Lung (tissue), 12 donors: Measurements from ENCODE around the gene GLT6D1. TPM values are rescaled to one million over a fixed set of nuclear protein-coding genes. Genes with fewer than 3 reads are reported as not detected.

Source experiments
- ATAC-seq: fragments of 200-7000 bp; cut with Tn5 transposase; one replicate; pipeline ENCODE4 v1.9.1; 2020; ENCODE audit warnings: moderate number of reproducible peaks; ENCODE audit not compliant: insufficient read depth, low FRiP score
- DNase-seq, 3 donors: peaks; one replicate each; pipeline ENCODE4 v3.0.0-alpha.2; 2013 to 2017
- H3K27ac ChIP-seq, 2 donors: one replicate each; pipeline ENCODE4 v1.5.1; 2013; ENCODE audit warnings: mild to moderate bottlenecking in 2 of 2, moderate library complexity in 2 of 2, control low read depth in 1 of 2, inconsistent platforms in 1 of 2, low read depth in 1 of 2, low read length in 1 of 2
- H3K27me3 ChIP-seq, 3 donors: one replicate each; pipeline ENCODE4 v1.5.1; 2013; ENCODE audit warnings: low read length in 2 of 3; ENCODE audit not compliant: control insufficient read depth in 3 of 3, insufficient read depth in 3 of 3
- H3K36me3 ChIP-seq, 4 donors: one replicate each; pipeline ENCODE4 v1.5.1; 2013; ENCODE audit warnings: low read length in 4 of 4, mild to moderate bottlenecking in 1 of 4, moderate library complexity in 1 of 4; ENCODE audit not compliant: control insufficient read depth in 4 of 4, insufficient read depth in 4 of 4
- H3K4me1 ChIP-seq, 5 donors: one replicate each; pipeline ENCODE4 v1.5.1; 2013; ENCODE audit warnings: low read length in 5 of 5, mild to moderate bottlenecking in 2 of 5, moderate library complexity in 1 of 5; ENCODE audit not compliant: control insufficient read depth in 5 of 5, insufficient read depth in 5 of 5
- H3K4me3 ChIP-seq: one replicate; pipeline ENCODE4 v1.5.1; 2013; ENCODE audit warnings: mild to moderate bottlenecking, control low read depth, moderate library complexity
- H3K9ac ChIP-seq, 2 donors: one replicate each; pipeline ENCODE4 v1.5.1; 2013; ENCODE audit warnings: low read length in 2 of 2, control low read depth in 1 of 2; ENCODE audit not compliant: insufficient read depth in 1 of 2
- H3K9me3 ChIP-seq, 4 donors: one replicate each; pipeline ENCODE4 v1.5.1; 2013; ENCODE audit warnings: low read length in 3 of 4, mild to moderate bottlenecking in 1 of 4, moderate library complexity in 1 of 4; ENCODE audit not compliant: control insufficient read depth in 4 of 4, insufficient read depth in 3 of 4
- CTCF ChIP-seq: IDR thresholded peaks from 2 replicates; pipeline ENCODE4 v1.5.1; 2012; ENCODE audit warnings: mild to moderate bottlenecking; ENCODE audit errors: control extremely low read depth, extremely low read depth
- WGBS, 2 donors: extraction: QIAGEN DNeasy Blood & Tissue Kit; methylation state at CpG; one replicate each; pipeline ENCODE4 v1.1.7; 2013; 5-methylcytosine and 5-hydroxymethylcytosine counted together
- polyA plus RNA-seq, 2 donors: library from polyadenylated mRNA; stranded (reverse); fragments of 200-250 nt; gene quantifications; one replicate each; pipeline ENCODE4 v1.2.1, GENCODE V29; 2013
- total RNA-seq, 2 donors: library from RNA; depleted of rRNA in 1 of 2; stranded (reverse); fragments of >200 nt in 1 of 2; gene quantifications; one replicate each; pipeline ENCODE4 v1.2.1, GENCODE V29; 2014 to 2021
- donor health status: control.
- donor health status: control.
- donor health status: Bipolar disorder and iron deficiency.
- donor health status: healthy.
- donor health status: DM: yes; HTN: yes; CAD: no.

Gene GLT6D1
- total and polyA plus RNA-seq, 4 donors = not detected

GRCh38 chr9:135582966-135583687, 56.2 kb downstream of the GLT6D1 start:
- Histone ChIP-seq H3K36me3 (no peaks in the 10 kb centered on the region), H3K4me3 (no peak overlapping the region), H3K27me3 (no peaks in the 10 kb centered on the region), H3K9me3 (no peaks in the 10 kb centered on the region), H3K9ac (no peak overlapping the region), H3K27ac (no peak overlapping the region), H3K4me1 (no peaks in the 10 kb centered on the region)
- no peak for ATAC-seq
- no peak for DNase-seq
- WGBS, 2 donors = 75 to 79% methylated on average over 19 of the region's 19 CpGs
- no peak for TF ChIP-seq CTCF

GRCh38 chr9:135582541-135582940, 56.8 kb downstream of the GLT6D1 start:
- Histone ChIP-seq H3K36me3 (no peaks in the 10 kb centered on the region), H3K27me3 (no peaks in the 10 kb centered on the region), H3K9me3 (no peaks in the 10 kb centered on the region), H3K4me1 (no peaks in the 10 kb centered on the region), H3K27ac (no peak overlapping the region), H3K9ac (no peak overlapping the region), H3K4me3 (no peak overlapping the region)
- no peak for TF ChIP-seq CTCF
- no peak for DNase-seq
- ATAC-seq = no peak
- WGBS, 2 donors = 87 to 90% methylated on average over 14 of the region's 14 CpGs

GRCh38 chr9:135581636-135582426, 57.5 kb downstream of the GLT6D1 start:
- H3K27ac ChIP-seq = no peak overlapping the region
- no peak for ATAC-seq
- H3K27me3 ChIP-seq = no peaks in the 10 kb centered on the region
- no peaks in the 10 kb centered on the region for H3K9me3 ChIP-seq
- no peaks in the 10 kb centered on the region for H3K4me1 ChIP-seq
- DNase-seq = no peak
- H3K36me3 ChIP-seq = no peaks in the 10 kb centered on the region
- no peak for TF ChIP-seq CTCF
- 90 to 91% methylated on average over 18 of the region's 18 CpGs for WGBS, 2 donors
- H3K4me3 ChIP-seq = no peak overlapping the region
- no peak overlapping the region for H3K9ac ChIP-seq
